Measurements from ENCODE around the gene SEC24C.
A peak's percentile ranks its signal among the peaks of the same experiment; 100 is the strongest.
"Not testable (repeated sequence)": the region's sequence is repeated elsewhere in the genome, so short reads cannot be mapped to it uniquely, and the experiment has no call there.

The SEC24C gene

GRCh38 chr10:73793456-73793855 lies 49.3 kb downstream of the SEC24C start:
- DNase-seq (ENCODE audit: low read depth), result no peak

GRCh38 chr10:73795491-73795890 lies 51.3 kb downstream of the SEC24C start:
- DNase-seq (ENCODE audit: low read depth), result not testable (repeated sequence)

GRCh38 chr10:73796035-73796434 lies 51.9 kb downstream of the SEC24C start:
- DNase-seq (ENCODE audit: low read depth), result not testable (repeated sequence)

GRCh38 chr10:73796766-73797165 lies 52.6 kb downstream of the SEC24C start:
- DNase-seq (ENCODE audit: low read depth), result no peak

DNA sequence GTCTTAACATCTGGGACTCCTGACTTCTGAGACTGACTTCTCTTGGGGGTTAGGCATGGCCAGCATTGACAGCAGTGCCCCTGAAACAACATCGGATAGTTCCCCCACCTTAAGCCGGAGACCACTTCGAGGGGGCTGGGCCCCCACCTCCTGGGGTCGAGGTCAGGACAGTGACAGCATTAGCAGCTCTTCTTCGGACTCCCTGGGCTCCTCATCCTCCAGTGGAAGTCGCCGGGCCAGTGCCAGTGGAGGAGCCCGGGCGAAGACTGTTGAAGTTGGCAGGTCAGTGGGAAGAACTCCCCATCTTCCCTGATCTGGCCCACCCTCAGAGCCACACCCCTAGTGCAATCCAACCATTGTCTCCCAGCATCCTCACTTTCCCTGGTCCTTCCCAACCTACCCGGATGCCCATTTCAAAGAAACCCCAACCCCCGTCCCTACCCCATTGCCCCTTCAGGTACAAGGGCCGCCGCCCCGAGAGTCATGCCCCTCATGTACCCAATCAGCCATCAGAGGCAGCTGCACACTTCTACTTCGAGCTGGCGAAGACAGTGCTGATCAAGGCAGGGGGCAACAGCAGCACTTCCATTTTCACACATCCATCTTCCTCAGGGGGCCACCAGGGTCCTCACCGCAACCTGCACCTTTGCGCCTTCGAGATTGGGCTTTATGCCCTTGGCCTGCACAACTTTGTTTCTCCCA lies 53.3 kb downstream of the SEC24C start:
- no peak for DNase-seq (ENCODE audit: low read depth)

- DNase-seq (ENCODE audit: low read depth), result no peak
Measured at GRCh38 chr10:73798087-73798486, 53.9 kb downstream of the SEC24C start.

DNA sequence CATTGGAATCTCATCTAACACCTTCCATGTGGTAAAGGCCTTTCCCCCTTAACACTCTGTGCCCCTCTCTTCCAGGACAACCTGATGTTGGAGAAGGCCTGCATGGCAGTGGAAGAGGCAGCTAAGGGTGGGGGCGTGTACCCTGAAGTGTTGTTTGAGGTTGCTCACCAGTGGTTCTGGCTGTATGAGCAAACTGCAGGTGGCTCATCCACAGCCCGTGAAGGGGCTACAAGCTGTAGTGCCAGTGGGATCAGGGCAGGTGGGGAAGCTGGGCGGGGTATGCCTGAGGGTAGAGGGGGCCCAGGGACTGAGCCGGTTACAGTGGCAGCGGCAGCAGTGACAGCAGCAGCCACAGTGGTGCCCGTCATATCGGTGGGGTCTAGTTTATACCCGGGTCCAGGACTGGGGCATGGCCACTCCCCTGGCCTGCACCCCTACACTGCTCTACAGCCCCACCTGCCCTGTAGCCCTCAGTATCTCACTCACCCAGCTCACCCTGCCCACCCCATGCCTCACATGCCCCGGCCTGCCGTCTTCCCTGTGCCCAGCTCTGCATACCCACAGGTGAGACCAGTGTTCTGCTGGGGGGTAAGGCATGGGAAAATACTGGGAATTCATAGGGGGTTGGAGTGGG lies 54.9 kb downstream of the SEC24C start:
- no peak for DNase-seq (ENCODE audit: low read depth)

DNA sequence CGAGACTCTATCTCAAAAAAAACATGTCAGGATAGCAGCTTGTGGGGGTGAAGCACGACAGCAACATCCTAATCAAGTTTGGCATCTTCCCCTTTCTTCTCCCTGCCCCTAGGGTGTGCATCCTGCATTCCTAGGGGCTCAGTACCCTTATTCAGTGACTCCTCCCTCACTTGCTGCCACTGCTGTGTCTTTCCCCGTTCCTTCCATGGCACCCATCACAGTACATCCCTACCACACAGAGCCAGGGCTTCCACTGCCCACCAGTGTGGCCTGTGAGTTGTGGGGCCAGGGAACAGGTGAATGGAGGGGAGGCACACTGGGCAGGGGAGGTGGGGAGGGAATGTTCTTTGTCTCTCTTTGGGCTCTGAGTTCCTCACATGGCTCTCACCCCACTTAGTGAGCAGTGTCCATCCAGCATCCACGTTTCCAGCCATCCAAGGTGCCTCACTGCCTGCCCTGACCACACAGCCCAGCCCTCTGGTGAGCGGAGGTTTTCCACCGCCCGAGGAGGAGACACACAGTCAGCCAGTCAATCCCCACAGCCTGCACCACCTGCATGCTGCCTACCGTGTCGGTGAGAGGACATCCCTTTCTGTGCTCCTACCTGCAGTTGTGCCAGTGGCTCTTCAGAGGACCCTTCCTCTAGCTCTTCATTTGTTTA lies 55.9 kb downstream of the SEC24C start:
- no peak for DNase-seq (ENCODE audit: low read depth)

GRCh38 chr10:73800560-73801252 lies 56.5 kb downstream of the SEC24C start:
- no peak for DNase-seq (ENCODE audit: low read depth)

GRCh38 chr10:73801253-73801590 lies 57.0 kb downstream of the SEC24C start:
- DNase-seq (ENCODE audit: low read depth), result no peak

DNA sequence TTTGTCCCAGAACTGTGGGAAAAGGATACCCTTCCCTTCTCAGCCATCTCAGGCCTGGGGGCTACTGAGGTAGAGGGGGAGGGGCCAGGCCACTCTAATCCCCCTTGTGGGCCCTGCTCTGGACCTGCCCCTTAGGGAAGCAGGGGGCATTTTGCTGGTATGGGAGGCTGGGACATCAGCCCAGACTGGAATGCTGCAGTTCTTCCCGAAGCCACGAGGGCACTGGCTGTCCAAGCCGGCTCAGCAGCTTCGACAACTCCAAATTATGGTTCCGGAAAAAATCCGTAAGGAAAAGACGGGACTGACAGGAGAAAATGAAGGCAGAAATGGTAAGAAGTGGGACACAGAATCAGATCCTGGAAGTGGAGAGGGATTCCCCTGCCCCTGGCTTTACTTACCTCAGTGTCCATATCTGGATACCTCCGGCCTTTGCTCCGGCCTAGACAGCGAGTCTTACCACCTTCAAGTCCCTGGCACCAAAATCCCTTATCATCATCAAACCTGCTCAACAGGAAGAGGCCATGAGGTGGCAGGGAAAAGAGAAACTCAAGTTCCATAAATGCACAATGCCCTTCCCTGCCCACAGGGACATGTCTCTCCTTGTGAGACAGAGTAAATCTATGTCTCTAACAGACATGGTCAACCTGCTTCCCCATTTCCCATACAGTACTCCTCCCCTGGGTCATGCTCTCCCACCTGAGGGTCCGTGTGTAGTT lies 58.3 kb downstream of the SEC24C start:
- no peak for DNase-seq (ENCODE audit: low read depth)

GRCh38 chr10:73803680-73804286 lies 59.6 kb downstream of the SEC24C start:
- DNase-seq (ENCODE audit: low read depth), result no peak

DNA sequence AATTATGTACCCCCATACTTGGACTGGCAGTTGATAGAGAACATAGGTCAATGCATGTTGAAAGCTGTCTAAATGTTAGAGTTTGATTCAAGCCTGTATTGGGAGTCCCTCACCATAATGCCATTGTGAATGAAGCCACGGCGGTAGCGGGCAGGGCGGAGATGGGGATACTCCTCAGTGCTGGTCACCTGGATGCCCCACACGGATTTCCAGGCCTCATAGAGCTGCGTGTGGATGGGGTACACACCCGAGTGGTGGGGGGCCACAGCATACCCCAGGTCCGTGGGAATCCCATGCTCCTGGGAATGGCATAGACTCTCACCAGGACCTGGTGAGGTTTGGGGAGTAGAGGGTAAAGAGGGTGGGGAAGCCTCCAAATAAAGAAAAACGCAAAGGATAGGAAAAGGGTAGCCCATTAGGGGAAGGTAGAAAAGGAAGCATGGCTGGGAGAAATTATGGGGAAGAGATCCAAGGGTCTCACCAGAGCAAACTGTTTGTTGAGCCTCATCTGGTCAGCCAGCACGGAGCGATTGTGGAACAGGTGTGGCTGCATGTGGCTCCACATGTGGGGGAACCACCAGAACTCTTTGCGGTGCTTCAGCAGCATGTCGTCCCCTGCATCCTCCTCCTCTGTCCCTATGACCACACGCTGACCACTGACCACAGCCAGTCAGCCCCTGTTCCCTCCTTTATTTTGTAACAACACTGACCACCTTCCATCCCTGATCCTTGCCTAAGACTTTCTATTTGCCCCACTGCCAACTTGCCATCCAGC lies 62.2 kb downstream of the SEC24C start:
- DNase-seq (ENCODE audit: low read depth), result no peak

- no peak for DNase-seq (ENCODE audit: low read depth)
Measured at GRCh38 chr10:73807471-73807870, 63.3 kb downstream of the SEC24C start.

GRCh38 chr10:73808021-73808815 lies 64.0 kb downstream of the SEC24C start:
- no peak for DNase-seq (ENCODE audit: low read depth)

GRCh38 chr10:73809061-73809818 lies 65.1 kb downstream of the SEC24C start:
- no peak for DNase-seq (ENCODE audit: low read depth)

GRCh38 chr10:73810358-73810734 lies 66.2 kb downstream of the SEC24C start:
- peak; percentile 65 for DNase-seq (ENCODE audit: low read depth)

DNA sequence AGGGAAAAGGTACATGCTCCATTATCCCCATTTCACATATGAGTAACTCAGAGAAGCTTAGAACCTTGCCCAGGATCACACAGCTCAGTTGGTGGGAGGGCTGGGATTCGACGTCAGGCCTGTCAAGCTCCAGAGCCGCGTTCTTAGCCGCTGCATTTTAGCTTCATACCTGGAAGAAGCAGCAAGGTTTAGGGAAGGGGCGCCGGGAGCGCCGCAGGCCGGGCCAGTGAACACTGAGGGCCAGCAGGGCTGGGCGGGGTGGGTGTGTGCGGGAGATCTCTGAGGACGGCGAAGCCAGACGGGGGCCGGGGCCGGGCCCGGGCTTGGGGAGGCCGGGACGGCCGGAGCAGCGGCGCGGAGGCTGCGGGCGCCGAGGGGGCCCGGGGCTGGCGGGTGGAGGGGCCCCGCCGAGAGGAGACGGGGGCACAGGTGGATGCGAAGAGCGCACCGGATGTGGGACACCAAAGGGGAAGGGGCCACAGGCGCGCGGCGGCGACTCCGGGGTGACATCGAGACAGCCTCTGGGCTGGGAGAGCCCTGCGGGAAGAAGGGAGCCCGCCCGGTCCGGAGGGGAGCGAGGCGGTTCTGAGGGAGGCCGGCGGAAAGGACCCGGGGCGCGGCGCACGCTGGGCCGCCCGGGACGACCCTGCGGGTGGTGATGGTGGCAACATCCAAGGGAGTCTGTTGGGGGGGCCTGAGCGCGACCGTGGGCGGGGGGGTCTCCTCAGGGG lies 66.7 kb downstream of the SEC24C start:
- no peak for DNase-seq (ENCODE audit: low read depth)

- no peak for DNase-seq (ENCODE audit: low read depth)
Measured at GRCh38 chr10:73812657-73813056, 68.5 kb downstream of the SEC24C start.
